ENCODE results near the gene C1QB.

Gene C1QB

GRCh38 chr1:22628698-22629444 lies 24.2 kb upstream of the C1QB start:
- no peak overlapping the region for H3K4me3 ChIP-seq (ENCODE audit: control insufficient read depth, low read depth, low read length)
- TF ChIP-seq CTCF (IDR thresholded peaks at IDR 0.05; ENCODE audit: control insufficient read depth, insufficient read depth, low read depth, low read length, missing control alignments): no peak
- DNase-seq (ENCODE audit: low read depth): no peak

GRCh38 chr1:22629886-22630285 lies 23.1 kb upstream of the C1QB start:
- DNase-seq (ENCODE audit: low read depth): no peak
- H3K4me3 ChIP-seq (ENCODE audit: control insufficient read depth, low read depth, low read length): no peak overlapping the region
- no peak for TF ChIP-seq CTCF (IDR thresholded peaks at IDR 0.05; ENCODE audit: control insufficient read depth, insufficient read depth, low read depth, low read length, missing control alignments)

- no peak for DNase-seq (ENCODE audit: low read depth)
- no peak for TF ChIP-seq CTCF (IDR thresholded peaks at IDR 0.05; ENCODE audit: control insufficient read depth, insufficient read depth, low read depth, low read length, missing control alignments)
- H3K4me3 ChIP-seq (ENCODE audit: control insufficient read depth, low read depth, low read length): no peak overlapping the region
These were observed 19.2 kb upstream of the C1QB start for GRCh38 chr1:22633697-22634463.

- DNase-seq (ENCODE audit: low read depth): no peak
- no peak for TF ChIP-seq CTCF (IDR thresholded peaks at IDR 0.05; ENCODE audit: control insufficient read depth, insufficient read depth, low read depth, low read length, missing control alignments)
- no peak overlapping the region for H3K4me3 ChIP-seq (ENCODE audit: control insufficient read depth, low read depth, low read length)
These were observed 17.6 kb upstream of the C1QB start for GRCh38 chr1:22635436-22635835.

- no peak within 1 kb of the TSS for H3K4me3 ChIP-seq (ENCODE audit: control insufficient read depth, low read depth, low read length)
- TF ChIP-seq CTCF (IDR thresholded peaks at IDR 0.05; ENCODE audit: control insufficient read depth, insufficient read depth, low read depth, low read length, missing control alignments): no peak
- no peak for DNase-seq (ENCODE audit: low read depth)
These were observed 16.7 kb upstream of the C1QB start, which contains the start of gene C1QA for GRCh38 chr1:22636353-22636752. C1QA (plus strand) TSS chr1:22636628; CDS start chr1:22637617, 989 bp downstream.

- TF ChIP-seq CTCF (IDR thresholded peaks at IDR 0.05; ENCODE audit: control insufficient read depth, insufficient read depth, low read depth, low read length, missing control alignments): no peak
- no peak for DNase-seq (ENCODE audit: low read depth)
- H3K4me3 ChIP-seq (ENCODE audit: control insufficient read depth, low read depth, low read length): no peak overlapping the region
These were observed 16.1 kb upstream of the C1QB start for GRCh38 chr1:22636927-22637326.
